ENCODE data around the gene ACOT2.
A peak's percentile ranks its signal among the peaks of the same experiment; 100 is the strongest.
"Not testable (repeated sequence)": the region's sequence is repeated elsewhere in the genome, so short reads cannot be mapped to it uniquely, and the experiment has no call there.

The ACOT2 gene, protein sequence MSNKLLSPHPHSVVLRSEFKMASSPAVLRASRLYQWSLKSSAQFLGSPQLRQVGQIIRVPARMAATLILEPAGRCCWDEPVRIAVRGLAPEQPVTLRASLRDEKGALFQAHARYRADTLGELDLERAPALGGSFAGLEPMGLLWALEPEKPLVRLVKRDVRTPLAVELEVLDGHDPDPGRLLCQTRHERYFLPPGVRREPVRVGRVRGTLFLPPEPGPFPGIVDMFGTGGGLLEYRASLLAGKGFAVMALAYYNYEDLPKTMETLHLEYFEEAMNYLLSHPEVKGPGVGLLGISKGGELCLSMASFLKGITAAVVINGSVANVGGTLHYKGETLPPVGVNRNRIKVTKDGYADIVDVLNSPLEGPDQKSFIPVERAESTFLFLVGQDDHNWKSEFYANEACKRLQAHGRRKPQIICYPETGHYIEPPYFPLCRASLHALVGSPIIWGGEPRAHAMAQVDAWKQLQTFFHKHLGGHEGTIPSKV

DNA sequence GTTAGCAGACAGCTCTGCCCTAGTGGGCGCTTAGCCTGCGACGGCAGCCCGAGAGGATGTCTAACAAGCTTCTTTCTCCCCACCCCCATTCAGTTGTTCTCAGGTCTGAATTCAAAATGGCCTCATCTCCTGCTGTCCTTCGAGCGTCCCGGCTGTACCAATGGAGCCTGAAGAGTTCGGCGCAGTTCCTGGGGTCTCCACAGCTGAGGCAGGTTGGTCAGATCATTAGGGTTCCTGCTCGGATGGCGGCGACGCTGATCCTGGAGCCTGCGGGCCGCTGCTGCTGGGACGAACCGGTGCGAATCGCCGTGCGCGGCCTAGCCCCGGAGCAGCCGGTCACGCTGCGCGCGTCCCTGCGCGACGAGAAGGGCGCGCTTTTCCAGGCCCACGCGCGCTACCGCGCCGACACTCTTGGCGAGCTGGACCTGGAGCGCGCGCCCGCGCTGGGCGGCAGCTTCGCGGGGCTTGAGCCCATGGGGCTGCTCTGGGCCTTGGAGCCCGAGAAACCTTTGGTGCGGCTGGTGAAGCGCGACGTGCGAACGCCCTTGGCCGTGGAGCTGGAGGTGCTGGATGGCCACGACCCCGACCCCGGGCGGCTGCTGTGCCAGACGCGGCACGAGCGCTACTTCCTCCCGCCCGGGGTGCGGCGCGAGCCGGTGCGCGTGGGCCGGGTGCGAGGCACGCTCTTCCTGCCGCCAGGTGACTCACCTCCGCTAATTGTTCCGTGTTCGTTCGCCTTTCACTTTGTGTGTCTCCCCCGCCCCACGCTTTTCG is at the start of gene ACOT2:
Gene ACOT2 (plus strand): TSS at position 29 of the 774 bp plus-strand sequence. CDS start 28 bp downstream, at position 57.
- peak; percentile 76 to 85 for DNase-seq

DNA sequence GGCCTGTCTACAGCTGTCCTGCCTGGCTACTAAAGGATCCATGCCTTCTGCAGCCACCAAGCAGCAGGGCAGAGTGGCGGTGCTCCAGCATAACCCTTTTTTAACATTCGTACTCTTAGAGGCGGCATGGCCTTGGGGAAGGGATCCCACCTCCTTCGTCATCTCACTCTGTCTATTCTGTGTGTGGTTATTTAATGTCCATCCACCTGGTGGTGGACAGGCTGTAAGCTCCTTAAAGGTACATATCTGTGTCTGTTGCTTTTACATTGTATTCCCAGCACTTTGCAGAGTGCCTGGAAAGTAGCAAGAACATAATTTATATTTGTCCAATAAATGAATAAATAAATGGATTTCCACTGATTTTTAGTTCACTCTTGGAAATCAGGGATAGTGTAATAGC is 47.8 kb upstream of the ACOT2 start:
- no peak for DNase-seq

DNA sequence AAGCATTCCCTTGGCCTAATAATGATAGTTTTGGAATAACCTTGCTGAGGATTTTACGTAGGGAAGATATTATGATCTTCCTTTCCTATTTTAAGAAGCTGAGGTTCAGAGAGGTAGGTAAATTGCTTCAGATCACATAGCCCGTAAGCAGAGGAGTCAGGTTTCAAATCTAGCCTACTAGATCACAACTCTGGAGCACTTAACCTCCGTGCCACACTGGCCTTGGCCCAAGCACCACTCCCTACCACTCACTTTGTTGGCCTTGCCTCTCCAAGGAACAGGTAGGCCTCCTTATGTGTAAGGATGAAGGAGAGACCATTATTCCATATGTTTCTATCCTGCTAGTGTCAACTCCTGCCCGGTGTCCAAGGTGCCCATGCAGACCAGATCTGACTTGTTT is 44.5 kb upstream of the ACOT2 start:
- no peak for DNase-seq

DNA sequence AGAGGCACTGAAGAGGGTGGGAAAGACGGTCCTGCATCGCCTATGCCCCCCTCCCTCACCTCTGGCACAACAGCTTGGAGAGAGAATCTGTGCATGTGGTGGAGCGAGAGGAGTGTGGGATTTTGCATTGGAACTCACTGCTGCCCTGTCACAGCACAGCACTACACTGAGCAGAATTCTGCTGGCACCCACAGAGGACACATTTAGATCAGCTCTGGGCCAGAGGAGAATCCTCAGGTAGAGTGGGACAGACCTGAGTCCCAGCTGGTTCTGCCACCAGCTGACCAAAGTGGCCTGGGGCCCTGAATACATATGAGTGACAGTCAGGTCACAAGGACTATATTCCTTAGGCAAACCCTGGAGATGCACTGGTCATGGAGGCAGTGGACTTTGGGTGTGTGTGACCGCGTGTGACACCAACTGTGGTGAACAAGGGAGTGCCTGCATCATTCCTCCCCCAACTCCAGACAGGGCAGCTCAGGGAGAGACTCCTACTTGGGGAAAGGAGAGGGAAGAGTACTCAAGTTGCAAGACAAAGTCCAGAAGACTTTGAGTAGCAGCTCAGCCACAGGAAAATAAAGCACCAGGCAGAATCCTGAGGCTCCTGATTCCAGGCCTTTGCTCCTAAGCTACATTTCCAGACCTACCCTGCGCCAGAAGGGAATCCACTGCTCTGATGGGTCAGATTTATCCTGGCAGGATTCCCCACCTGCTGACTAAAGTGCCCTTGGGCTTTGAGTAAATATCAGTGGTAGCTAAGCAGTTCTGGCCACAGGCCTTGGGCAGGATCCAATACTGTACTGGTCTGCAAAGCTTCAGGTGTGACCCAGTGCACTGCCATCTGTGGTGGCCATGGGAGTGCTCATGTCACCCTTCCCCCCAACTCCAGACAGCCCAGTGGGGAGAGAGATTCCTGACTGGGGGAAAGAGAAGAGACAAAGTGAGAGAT is 42.7 kb upstream of the ACOT2 start:
- no peak for DNase-seq

DNA sequence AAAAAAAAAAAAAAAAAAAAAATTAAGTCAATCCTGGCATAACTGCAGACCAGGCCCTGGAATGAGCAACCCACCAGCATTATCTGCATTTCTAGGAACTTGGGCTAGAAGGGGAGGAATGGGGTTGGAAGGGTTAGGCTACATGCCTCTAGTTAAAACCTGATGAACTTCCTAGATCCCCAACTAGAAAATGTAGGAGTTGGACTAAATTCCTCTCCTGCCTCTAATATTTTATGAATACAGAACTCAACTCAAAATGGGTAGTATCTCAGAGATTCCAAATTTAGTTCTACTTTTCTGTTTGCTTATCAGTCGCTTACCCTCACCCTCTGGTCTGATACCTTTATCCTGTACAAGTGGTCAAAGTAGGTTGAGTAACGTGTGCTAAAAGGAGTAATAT is 39.7 kb upstream of the ACOT2 start:
- not testable (repeated sequence) for DNase-seq

DNA sequence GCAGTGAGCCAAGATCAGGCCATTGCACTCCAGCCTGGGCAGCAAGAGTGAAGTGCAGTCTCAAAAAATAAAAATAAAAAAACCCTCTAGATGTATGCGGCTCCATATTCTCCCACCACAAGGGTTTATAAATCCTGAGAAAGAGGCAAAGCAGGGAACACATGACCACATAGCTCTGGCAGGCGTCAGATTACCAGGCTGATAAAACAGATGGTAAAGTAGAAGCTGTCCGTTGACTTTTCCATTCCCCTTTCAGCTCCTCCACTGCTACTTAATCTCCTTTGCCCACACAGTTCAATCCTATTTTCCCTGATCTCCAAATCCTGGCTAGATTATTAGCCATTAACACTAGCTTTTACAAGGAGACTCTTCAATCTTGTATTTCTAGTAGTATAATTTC is 37.0 kb upstream of the ACOT2 start:
- not testable (repeated sequence) for DNase-seq

DNA sequence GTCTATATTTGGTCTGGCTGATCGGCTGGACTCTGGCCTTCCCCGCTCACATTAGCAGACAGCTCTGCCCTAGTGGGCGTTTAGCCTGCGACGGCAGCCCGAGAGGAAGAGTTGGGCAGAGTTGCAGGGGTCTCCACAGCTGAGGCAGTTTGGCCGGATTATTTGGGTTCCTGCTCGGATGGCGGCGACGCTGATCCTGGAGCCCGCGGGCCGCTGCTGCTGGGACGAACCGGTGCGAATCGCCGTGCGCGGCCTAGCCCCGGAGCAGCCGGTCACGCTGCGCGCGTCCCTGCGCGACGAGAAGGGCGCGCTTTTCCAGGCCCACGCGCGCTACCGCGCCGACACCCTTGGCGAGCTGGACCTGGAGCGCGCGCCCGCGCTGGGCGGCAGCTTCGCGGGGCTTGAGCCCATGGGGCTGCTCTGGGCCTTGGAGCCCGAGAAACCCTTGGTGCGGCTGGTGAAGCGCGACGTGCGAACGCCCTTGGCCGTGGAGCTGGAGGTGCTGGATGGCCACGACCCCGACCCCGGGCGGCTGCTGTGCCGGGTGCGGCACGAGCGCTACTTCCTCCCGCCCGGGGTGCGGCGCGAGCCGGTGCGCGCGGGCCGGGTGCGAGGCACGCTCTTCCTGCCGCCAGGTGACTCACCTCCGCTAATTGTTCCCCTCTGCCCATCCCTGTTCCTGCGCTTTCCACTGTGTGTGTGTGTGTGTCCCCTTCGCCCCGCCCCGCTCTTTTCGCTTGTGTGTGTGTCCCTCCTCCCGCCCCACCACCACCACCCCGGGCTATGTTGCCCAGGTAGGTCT is 31.6 kb upstream of the ACOT2 start:
- DNase-seq, result not testable (repeated sequence)

DNA sequence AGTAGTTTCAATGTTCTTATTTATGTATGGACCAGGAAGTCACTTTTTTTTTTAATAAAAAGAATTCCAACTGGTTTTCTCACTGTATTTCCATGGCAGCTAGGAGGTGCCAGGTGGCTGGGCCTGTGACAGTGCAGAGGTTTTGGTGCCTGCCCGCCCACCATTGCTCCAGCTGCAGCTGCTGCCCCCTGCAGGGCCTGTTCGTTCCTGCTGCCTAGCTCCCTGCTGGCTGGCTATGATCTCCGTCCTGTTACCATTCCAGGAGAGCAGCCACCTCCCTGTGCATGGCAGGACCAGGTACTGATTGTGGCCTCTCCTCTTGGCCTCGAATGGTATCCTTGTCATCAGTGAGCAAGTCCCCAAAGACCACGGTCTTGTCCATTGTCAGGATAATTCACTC is 30.0 kb upstream of the ACOT2 start:
- DNase-seq, result not testable (repeated sequence)

DNA sequence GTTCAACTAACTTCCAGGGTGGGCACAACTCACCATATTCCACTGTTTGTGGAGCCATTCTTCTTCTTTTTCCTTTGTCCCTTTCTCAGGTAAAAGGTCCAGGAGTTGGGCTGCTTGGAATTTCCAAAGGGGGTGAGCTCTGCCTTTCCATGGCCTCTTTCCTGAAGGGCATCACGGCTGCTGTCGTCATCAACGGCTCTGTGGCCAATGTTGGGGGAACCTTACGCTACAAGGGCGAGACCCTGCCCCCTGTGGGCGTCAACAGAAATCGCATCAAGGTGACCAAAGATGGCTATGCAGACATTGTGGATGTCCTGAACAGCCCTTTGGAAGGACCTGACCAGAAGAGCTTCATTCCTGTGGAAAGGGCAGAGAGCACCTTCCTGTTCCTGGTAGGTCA is 26.1 kb upstream of the ACOT2 start:
- DNase-seq, result not testable (repeated sequence)

DNA sequence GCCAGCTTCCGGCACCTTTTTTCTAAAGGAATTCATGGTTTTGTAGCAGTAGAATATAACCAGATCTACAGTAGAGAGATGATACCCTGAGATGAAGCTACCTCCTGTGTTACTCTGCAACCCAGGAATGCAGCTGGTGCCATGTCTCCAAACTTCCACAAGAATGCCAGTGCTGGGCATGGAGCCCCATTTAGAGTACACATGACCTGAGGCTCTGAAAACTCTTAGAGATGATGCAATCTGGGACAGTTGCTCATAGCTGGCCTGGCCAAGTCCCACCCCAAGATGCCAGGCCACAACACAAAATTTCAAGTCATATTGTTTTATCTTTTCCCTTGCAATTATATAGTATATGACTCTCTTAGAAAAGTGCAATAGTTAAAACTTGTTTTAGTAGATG is 23.7 kb upstream of the ACOT2 start:
- DNase-seq, result not testable (repeated sequence)

DNA sequence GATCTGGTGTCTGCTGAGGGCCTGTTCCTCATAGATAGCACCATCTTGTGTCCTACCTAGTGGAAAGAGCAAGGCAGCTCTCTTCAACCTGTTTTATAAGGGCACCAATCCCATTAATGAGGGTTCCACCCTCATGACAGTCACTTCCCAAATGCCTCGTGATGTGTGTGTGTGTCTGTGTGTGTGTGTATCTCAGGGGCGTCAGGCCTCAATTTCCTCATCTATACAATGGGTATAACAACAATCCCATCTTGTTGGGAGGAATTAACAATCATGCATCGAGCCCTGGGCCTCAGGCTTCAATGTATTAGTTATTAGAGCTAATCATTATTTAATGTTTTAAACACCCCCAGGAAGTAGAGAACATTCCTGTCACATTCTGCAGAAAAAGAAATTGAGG is 19.9 kb upstream of the ACOT2 start:
- DNase-seq, result not testable (repeated sequence)

DNA sequence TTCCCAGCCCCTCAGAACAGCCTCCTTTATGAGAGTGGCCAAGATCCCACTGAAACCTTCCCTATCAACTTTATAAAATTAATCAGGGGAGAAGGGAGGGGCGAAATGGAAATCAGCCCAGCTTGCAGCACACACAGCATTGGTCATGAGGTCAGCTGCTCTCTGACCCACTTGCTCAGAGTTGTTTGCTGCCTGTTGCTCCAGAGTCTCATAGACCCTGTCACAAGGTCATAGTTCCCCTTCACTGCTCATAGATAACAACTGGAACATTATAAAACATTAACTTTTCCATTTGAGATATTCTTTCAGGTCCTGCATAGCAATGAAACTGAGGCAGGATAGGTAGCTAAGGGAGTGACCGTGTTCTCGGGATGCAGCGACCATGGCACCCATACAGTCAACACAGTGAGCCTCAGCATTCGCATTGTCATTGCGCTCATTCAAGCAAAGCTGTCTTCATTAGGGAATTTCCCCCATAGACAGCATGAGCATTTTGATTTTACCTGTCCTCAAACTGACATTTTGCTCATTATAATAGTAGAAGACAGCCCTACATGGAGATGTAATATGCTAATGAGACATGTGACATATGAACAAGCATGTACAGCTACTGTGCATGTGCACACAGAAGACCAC is 19.0 kb upstream of the ACOT2 start:
- not testable (repeated sequence) for DNase-seq

DNA sequence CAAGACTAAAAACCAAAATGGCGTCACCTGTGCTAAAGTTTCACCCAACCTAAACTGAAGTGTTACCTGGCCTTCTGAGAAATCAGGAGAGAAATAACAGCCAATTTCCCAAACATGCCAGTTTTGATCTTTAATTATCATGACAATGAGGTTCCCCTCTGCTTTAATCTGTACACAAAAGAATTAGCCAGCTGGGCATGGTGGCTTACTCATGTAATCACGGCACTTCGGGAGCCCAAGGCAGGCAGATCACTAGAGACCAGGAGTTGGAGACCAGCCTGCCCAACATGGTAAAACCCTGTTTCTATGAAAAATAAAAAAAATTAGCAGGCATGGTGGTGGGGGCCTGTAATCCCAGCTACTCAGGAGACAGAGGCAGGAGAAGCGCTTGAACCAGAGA is 15.2 kb upstream of the ACOT2 start:
- no peak for DNase-seq

DNA sequence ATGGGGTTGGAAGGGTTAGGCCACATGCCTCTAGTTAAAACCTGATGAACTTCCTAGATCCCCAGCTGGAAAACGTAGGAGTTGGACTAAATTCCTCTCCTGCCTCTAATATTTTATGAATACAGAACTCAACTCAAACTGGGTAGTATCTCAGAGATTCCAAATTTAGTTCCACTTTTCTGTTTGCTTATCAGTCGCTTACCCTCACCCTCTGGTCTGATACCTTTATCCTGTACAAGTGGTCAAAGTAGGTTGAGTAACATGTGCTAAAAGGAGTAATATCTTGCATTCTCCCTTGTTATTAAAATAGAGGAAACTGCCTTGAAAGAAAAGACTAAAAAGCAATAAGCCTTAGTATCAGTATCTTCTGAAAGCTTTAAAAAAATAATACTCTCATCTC is 11.8 kb upstream of the ACOT2 start:
- DNase-seq, result not testable (repeated sequence)

DNA sequence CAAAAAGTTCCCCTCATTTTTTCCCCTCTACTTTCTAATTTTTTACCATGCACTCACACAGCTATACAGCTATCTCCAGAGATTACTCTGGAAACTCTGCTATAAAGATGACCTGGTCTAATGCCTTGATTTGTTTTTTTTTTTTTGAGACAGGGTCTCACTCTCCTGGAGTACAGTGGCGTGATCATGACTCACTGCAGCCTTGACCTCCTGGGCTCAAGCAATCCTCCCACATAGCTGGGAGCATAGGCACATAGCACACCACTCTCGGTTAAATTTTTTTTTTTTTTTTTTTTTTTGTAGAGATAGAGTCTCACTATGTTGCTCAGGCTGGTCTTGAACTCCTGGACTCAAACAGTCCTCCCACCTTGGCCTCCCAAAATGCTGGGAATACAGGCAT is 10.8 kb upstream of the ACOT2 start:
- not testable (repeated sequence) for DNase-seq

DNA sequence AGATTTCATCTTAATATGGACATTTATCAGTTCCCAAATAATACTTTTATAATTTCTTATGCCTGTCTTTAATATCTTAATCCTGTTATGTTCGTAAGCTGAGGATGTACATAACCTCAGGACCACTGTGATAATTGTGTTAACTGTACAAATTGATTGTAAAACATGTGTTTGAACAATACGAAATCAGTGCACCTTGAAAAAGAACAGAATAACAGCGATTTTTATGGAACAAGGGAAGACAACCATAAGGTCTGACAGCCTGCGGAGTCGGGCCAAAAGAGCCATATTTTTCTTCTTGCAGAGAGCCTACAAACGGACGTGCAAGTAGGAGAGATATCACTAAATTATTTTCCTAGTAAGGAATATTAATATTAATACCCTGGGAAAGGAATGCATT is 6.8 kb upstream of the ACOT2 start:
- DNase-seq, result not testable (repeated sequence)

DNA sequence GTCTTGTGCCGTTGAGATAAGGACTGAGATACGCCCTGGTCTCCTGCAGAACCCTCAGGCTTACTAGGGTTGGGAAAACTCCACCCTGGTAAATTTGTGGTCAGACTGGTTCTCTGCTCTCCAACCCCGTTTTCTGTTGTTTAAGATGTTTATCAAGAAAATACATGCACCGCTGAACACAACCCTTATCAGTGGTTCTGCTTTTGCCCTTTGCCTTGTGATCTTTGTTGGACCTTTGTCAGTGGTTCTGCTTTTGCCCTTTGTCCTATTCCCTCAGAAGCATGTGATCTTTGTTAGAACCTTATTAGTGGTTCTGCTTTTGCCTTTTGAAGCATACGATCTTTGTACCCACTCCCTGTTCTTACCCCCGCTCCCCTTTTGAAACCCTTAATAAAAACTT is 6.3 kb upstream of the ACOT2 start:
- DNase-seq, result not testable (repeated sequence)

DNA sequence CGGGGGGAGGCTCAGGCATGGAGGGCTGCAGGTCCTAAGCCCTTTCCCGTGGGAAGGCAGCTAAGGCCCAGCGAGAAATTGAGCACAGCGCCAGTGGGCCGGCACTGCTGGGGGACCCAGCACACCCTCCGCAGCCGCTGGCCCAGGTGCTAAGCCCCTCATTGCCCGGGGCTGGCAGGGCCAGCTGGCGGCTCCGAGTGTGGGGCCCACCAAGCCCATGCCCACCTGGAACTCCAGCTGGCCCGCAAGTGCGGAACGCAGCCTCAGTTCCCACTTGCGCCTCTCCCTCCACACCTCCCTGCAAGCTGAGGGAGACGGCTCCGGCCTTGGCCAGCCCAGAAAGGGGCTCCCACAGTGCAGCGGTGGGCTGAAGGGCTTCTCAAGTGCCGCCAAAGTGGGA is 2.6 kb upstream of the ACOT2 start:
- DNase-seq, result not testable (repeated sequence)

DNA sequence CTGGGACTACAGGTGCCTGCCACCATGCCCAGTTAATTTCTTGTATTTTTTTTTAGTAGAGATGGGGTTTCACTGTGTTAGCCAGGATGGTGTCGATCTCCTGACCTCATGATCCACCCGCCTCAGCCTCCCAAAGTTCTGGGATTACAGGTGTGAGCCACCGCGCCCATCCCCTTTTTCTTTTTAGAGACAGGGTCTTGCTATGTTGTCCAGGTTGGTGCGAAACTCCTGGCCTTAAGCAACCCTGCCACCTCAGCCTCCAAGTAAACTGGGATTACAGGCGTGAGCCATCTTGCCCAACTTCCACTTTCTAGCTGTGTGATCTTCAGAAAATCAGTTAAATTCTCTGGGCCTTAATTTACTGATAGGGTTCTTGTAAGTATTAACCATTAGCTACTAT is 2.1 kb upstream of the ACOT2 start:
- not testable (repeated sequence) for DNase-seq

DNA sequence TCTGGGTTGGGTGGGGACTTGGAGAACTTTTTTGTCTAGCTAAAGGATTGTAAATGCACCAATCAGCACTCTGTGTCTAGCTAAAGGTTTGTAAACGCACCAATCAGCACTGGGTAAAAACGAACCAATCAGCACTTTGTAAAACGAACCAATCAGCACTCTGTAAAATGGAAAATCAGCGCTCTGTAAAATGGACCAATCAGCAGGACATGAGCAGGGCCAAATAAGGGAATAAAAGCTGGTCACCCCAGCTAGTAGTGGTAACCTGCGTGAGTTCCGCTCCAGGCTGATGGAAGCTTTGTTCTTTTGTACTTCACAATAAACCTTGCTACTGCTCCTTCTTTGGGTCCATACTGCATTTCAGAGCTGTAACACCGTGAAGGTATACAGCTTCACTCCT is 1.7 kb upstream of the ACOT2 start:
- no peak for DNase-seq
